H1 (cell line): ENCODE data around the gene ALPK3. TPM values are rescaled to one million over a fixed set of nuclear protein-coding genes. Genes with fewer than 3 reads are reported as not detected.

Experiments
- CTCF ChIA-PET: fragments of 300-600 bp; sonication (Branson Sonifier 250); formaldehyde crosslinking; loops from one replicate; lab custom pipeline; 2021; ENCODE audit not compliant: partially characterized antibody; lab: Charles Lee
- POLR2A ChIA-PET: fragments of 300-600 bp; sonication (Branson Sonifier 250); formaldehyde crosslinking; loops from one replicate; lab custom pipeline; 2021; ENCODE audit warnings: inconsistent platforms; ENCODE audit not compliant: partially characterized antibody; lab: Charles Lee
- DNase-seq, 2 experiments: peaks; one replicate each; pipeline versions ENCODE4 v3.0.0 to v3.0.0-alpha.2; 2010 to 2022; ENCODE audit warnings: low spot score in 2 of 2, low read depth in 1 of 2, mixed read lengths in 1 of 2
- FAIRE-seq: peaks from 2 replicates; lab custom pipeline; 2011; peaks lifted over from hg19 to GRCh38; lab: Jason Lieb, UNC
- H2AFZ ChIP-seq: 2 replicates; pipeline ENCODE4 v1.8.1; 2012; ENCODE audit warnings: low read length, inconsistent platforms
- H2AK5ac ChIP-seq: 2 replicates; pipeline ENCODE4 v1.6.1; 2013; ENCODE audit warnings: low read depth, low read length
- H2BK120ac ChIP-seq: replicated peaks from 2 replicates; pipeline ENCODE3; 2013; ENCODE audit warnings: low read depth, low read length, inconsistent platforms
- H2BK12ac ChIP-seq: 2 replicates; pipeline ENCODE4 v1.6.1; 2013; ENCODE audit warnings: low read depth, low read length
- H2BK15ac ChIP-seq: 2 replicates; pipeline ENCODE4 v1.6.1; 2013; ENCODE audit warnings: low read length
- H2BK20ac ChIP-seq: 2 replicates; pipeline ENCODE4 v1.6.1; 2013; ENCODE audit warnings: low read length
- H2BK5ac ChIP-seq: 2 replicates; pipeline ENCODE4 v1.6.1; 2013; ENCODE audit warnings: low read depth, low read length
- H3K14ac ChIP-seq: 2 replicates; pipeline ENCODE4 v1.6.1; 2013; ENCODE audit warnings: inconsistent platforms; ENCODE audit not compliant: insufficient read length
- H3K18ac ChIP-seq: 2 replicates; pipeline ENCODE4 v1.6.1; 2013; ENCODE audit warnings: low read length; ENCODE audit errors: extremely low read depth
- H3K23ac ChIP-seq: 2 replicates; pipeline ENCODE4 v1.6.1; 2013; ENCODE audit warnings: inconsistent platforms; ENCODE audit not compliant: insufficient read length
- H3K23me2 ChIP-seq: 2 replicates; pipeline ENCODE4 v1.6.1; 2013; ENCODE audit warnings: low read depth, low read length
- H3K27ac ChIP-seq: 2 replicates; pipeline ENCODE4 v1.6.1; 2011; ENCODE audit warnings: low read depth, low read length, inconsistent platforms
- H3K27me3 ChIP-seq, 4 experiments: replicated peaks in 1 of 4; 1 replicate in 1 of 4; 2 replicates in 3 of 4; pipeline versions ENCODE4 v1.6.1 to v1.8.1; 2011 to 2013; ENCODE audit warnings: low read length in 3 of 4, mild to moderate bottlenecking in 3 of 4, inconsistent platforms in 2 of 4, mixed read lengths in 2 of 4, moderate library complexity in 1 of 4; ENCODE audit not compliant: control insufficient read depth in 3 of 4, insufficient read depth in 3 of 4; ENCODE audit errors: extremely low read depth in 1 of 4
- H3K36me3 ChIP-seq, 4 experiments: 2 replicates each; pipeline versions ENCODE4 v1.6.1 to v1.8.1; 2011 to 2013; ENCODE audit warnings: mild to moderate bottlenecking in 4 of 4, low read length in 3 of 4, moderate library complexity in 2 of 4, control low read depth in 1 of 4, inconsistent platforms in 1 of 4; ENCODE audit not compliant: insufficient read depth in 4 of 4, control insufficient read depth in 2 of 4
- H3K4ac ChIP-seq: replicated peaks from 2 replicates; pipeline ENCODE3; 2013; ENCODE audit warnings: low read length, low read depth, mixed read lengths, inconsistent platforms; ENCODE audit not compliant: insufficient read length
- H3K4me1 ChIP-seq, 4 experiments: replicated peaks in 1 of 4; 1 replicate in 1 of 4; 2 replicates in 3 of 4; pipeline versions ENCODE4 v1.6.1 to v1.8.1; 2011 to 2013; ENCODE audit warnings: low read length in 3 of 4, inconsistent platforms in 2 of 4, mixed read lengths in 1 of 4; ENCODE audit not compliant: insufficient read depth in 4 of 4, control insufficient read depth in 3 of 4
- H3K4me2 ChIP-seq, 2 experiments: 2 replicates each; pipeline versions ENCODE4 v1.6.1 to v1.8.1; 2011 to 2013; ENCODE audit warnings: low read depth in 2 of 2, low read length in 2 of 2, control low read depth in 1 of 2, inconsistent platforms in 1 of 2, mild to moderate bottlenecking in 1 of 2; ENCODE audit not compliant: insufficient read depth in 1 of 2
- H3K4me3 ChIP-seq, 4 experiments: fragments of 200-600, 300-600 bp in 1 of 4; sonication (generic), shearing (Covaris generic), sonication (Bioruptor Twin) in 1 of 4; 2 replicates each; pipeline versions ENCODE4 v1.5.1 to v1.8.1; 2011 to 2016; ENCODE audit warnings: low read length in 4 of 4, low read depth in 3 of 4, control low read depth in 2 of 4, inconsistent platforms in 2 of 4, mild to moderate bottlenecking in 2 of 4, mixed read lengths in 1 of 4, moderate library complexity in 1 of 4; ENCODE audit not compliant: insufficient read depth in 2 of 4; ENCODE audit errors: extremely low read depth in 1 of 4
- H3K56ac ChIP-seq: replicated peaks from 2 replicates; pipeline ENCODE3; 2013; ENCODE audit warnings: low read depth, mild to moderate bottlenecking, mixed read lengths, low read length, inconsistent platforms; ENCODE audit not compliant: insufficient read length
- H3K79me1 ChIP-seq: 2 replicates; pipeline ENCODE4 v1.6.1; 2013; ENCODE audit warnings: low read depth, low read length, control low read depth
- H3K79me2 ChIP-seq, 2 experiments: 2 replicates each; pipeline versions ENCODE4 v1.6.1 to v1.8.1; 2012 to 2013; ENCODE audit warnings: low read length in 2 of 2, mild to moderate bottlenecking in 2 of 2, inconsistent platforms in 1 of 2; ENCODE audit not compliant: insufficient read depth in 2 of 2, control insufficient read depth in 1 of 2
- H3K9ac ChIP-seq, 4 experiments: replicated peaks in 1 of 4; 1 replicate in 1 of 4; 2 replicates in 3 of 4; pipeline versions ENCODE4 v1.6.1 to v1.8.1; 2011 to 2013; ENCODE audit warnings: low read depth in 3 of 4, low read length in 3 of 4, control low read depth in 2 of 4, mild to moderate bottlenecking in 2 of 4, moderate library complexity in 2 of 4, inconsistent platforms in 1 of 4; ENCODE audit errors: extremely low read depth in 1 of 4
- H3K9me3 ChIP-seq, 2 experiments: 2 replicates each; pipeline versions ENCODE4 v1.6.1 to v1.8.1; 2012 to 2013; ENCODE audit warnings: mild to moderate bottlenecking in 2 of 2, moderate library complexity in 2 of 2, control low read depth in 1 of 2, inconsistent platforms in 1 of 2, low read depth in 1 of 2, low read length in 1 of 2, mixed read lengths in 1 of 2; ENCODE audit not compliant: insufficient read depth in 2 of 2
- H4K20me1 ChIP-seq, 2 experiments: replicated peaks in 1 of 2; 2 replicates each; pipeline versions ENCODE3 to v1.8.1; 2011 to 2013; ENCODE audit warnings: inconsistent platforms in 2 of 2, low read length in 2 of 2, mild to moderate bottlenecking in 1 of 2; ENCODE audit not compliant: insufficient read depth in 2 of 2, control insufficient read depth in 1 of 2
- H4K5ac ChIP-seq: 2 replicates; pipeline ENCODE4 v1.6.1; 2013; ENCODE audit warnings: low read length, low read depth, mixed read lengths, inconsistent platforms; ENCODE audit not compliant: insufficient read length
- H4K8ac ChIP-seq: 2 replicates; pipeline ENCODE4 v1.8.0; 2013; ENCODE audit warnings: mild to moderate bottlenecking, moderate library complexity, low read length, inconsistent platforms; ENCODE audit not compliant: insufficient read depth; ENCODE audit errors: extremely low read depth
- H4K91ac ChIP-seq: replicated peaks from 2 replicates; pipeline ENCODE3; 2013; ENCODE audit warnings: low read length, mixed read lengths, inconsistent platforms; ENCODE audit not compliant: insufficient read length
- BCL11A ChIP-seq, 2 experiments: IDR thresholded peaks; one replicate each; pipeline ENCODE4 v1.6.1; 2011; ENCODE audit warnings: low read depth in 2 of 2, low read length in 2 of 2, mild to moderate bottlenecking in 2 of 2
- CREB1 ChIP-seq: IDR thresholded peaks from 2 replicates; pipeline ENCODE4 v1.6.1; 2012; ENCODE audit warnings: inconsistent platforms
- SIN3A ChIP-seq, 2 experiments: IDR thresholded peaks in 1 of 2; conservative IDR thresholded peaks in 1 of 2; 2 replicates each; pipeline ENCODE4 v1.6.1; 2011 to 2012; ENCODE audit warnings: low read length in 2 of 2, improper control_type of control experiment in 1 of 2, low read depth in 1 of 2, mild to moderate bottlenecking in 1 of 2
- WGBS, 2 experiments: shearing (Covaris generic) in 1 of 2; methylation state at CpG; one replicate each; pipeline versions ENCODE4 v1.1.6 to v1.1.7; 2013 to 2015; ENCODE audit warnings: low lambda C conversion rate in 2 of 2, mixed read lengths in 2 of 2, inconsistent platforms in 1 of 2, low coverage in 1 of 2, missing lambda C conversion rate in 1 of 2; ENCODE audit not compliant: insufficient replicate concordance in 2 of 2, insufficient coverage in 1 of 2, insufficient read length in 1 of 2; ENCODE audit errors: extremely low coverage in 1 of 2, missing lambda C conversion rate in 1 of 2; 5-methylcytosine and 5-hydroxymethylcytosine counted together
- polyA plus RNA-seq, 7 experiments: library from polyadenylated mRNA; depleted of rRNA in 3 of 7; stranded (reverse) in 5 of 7; unstranded in 2 of 7; fragments of >200 nt in 5 of 7; fragments of 200-250 nt in 2 of 7; gene quantifications; 1 replicate in 5 of 7; 2 replicates in 1 of 7; 4 replicates in 1 of 7; pipeline versions ENCODE4 v1.2.1 to v1.2.3, GENCODE V29; 2011 to 2013; ENCODE audit warnings: missing spikeins in 2 of 7, mixed read lengths in 2 of 7
- total RNA-seq: library from RNA; stranded (reverse); fragmentation: NEBNext Ultra II Directional; extraction: Animal tissue kit (Norgen Biotek cat#: 25700); gene quantifications from 2 replicates; pipeline ENCODE4 v1.2.1, GENCODE V29; 2021
- TF ChIP-seq, protein P1 (sequence below): IDR thresholded peaks from 2 replicates; pipeline ENCODE4 v1.6.1; 2012; ENCODE audit warnings: inconsistent platforms

The ALPK3 gene
- total and polyA plus RNA-seq, 2 of the 8 experiments (the other 6 are each of a cell fraction or from before 2014, with no cell fraction given): 4.4 to 19.2 TPM

- ChIA-PET POLR2A (interaction anchor here (1.0 kb wide), 1 partner anchor 105 kb away, joined by 4 read pairs; no protein-coding TSS in a partner anchor), CTCF (interaction anchor here (0.7 to 2.2 kb wide), 8 partner anchors 10 to 40 kb away, joined by 3 to 10 read pairs (median 3); no protein-coding TSS in a partner anchor)
- no peaks in the 10 kb centered on the region for H3K23me2 ChIP-seq
- H3K4me1 ChIP-seq: 0 out of 7 replicates have a peak, but pooled peaks cover 0 to 2% (median 0%) of the 10 kb centered on the region in 4 experiments
- TF ChIP-seq BCL11A (IDR thresholded peaks at IDR 0.05; ENCODE audit: low read depth in 2 of 2, low read length in 2 of 2) (no peak), SIN3A (conservative IDR thresholded peaks at IDR 0.05 in 1 of 2, IDR thresholded peaks at IDR 0.05 in 1 of 2; ENCODE audit: low read depth in 1 of 2, low read length in 2 of 2) (no peak), CREB1 (no peak)
- TF ChIP-seq, protein P1, sequence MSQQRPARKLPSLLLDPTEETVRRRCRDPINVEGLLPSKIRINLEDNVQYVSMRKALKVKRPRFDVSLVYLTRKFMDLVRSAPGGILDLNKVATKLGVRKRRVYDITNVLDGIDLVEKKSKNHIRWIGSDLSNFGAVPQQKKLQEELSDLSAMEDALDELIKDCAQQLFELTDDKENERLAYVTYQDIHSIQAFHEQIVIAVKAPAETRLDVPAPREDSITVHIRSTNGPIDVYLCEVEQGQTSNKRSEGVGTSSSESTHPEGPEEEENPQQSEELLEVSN: no peak
- TF ChIP-seq, all 59 proteins: peak for 0
- Histone ChIP-seq H2BK5ac (no peak overlapping the region), H3K18ac (no peak overlapping the region), H3K27ac (no peak overlapping the region), H4K20me1 (peaks cover 2 to 4% of the 10 kb centered on the region in 2 experiments), H4K8ac (no peak overlapping the region), H2BK15ac (no peak overlapping the region), H3K36me3 (peaks cover under 1 to 13% (median 4%) of the 10 kb centered on the region in 4 experiments; a peak in 6 of 8 replicates), H2BK120ac (no peak overlapping the region), H3K9me3 (no peaks in the 10 kb centered on the region), H3K79me1 (peaks cover 4% of the 10 kb centered on the region), H3K79me2 (peaks cover 0 to 30% of the 10 kb centered on the region in 2 experiments; a peak in 2 of 4 replicates), H3K4me3 (no peak overlapping the region), H4K91ac (no peak overlapping the region), H3K4ac (no peak overlapping the region), H2AK5ac (no peak overlapping the region), H3K4me2 (no peak overlapping the region), H2AFZ (no peak overlapping the region), H3K23ac (no peak overlapping the region), H3K27me3 (no peaks in the 10 kb centered on the region), H2BK20ac (no peak overlapping the region), H3K14ac (no peak overlapping the region), H3K9ac (no peak overlapping the region), H2BK12ac (no peak overlapping the region), H4K5ac (no peak overlapping the region), H3K56ac (no peak overlapping the region)
- FAIRE-seq (no peak), DNase-seq (no peak)
- 87% methylated on average over 4 of the region's 5 CpGs; no CpG with 5 or more reads in 1 of the 2 experiments for WGBS, 2 experiments
Observed at GRCh38 chr15:84789762-84790161, 27.4 kb upstream of the ALPK3 start.
